BLaER1 (cell line): Measurements from ENCODE around the gene STRIP1.
A peak's percentile ranks its signal among the peaks of the same experiment; 100 is the strongest.

Source experiments
- H3K27ac ChIP-seq: shearing (Covaris generic); formaldehyde crosslinking; 2 replicates; pipeline ENCODE4 v1.8.1; 2022
- H3K27me3 ChIP-seq: shearing (Covaris generic); formaldehyde crosslinking; 2 replicates; pipeline ENCODE4 v1.8.1; 2022
- H3K36me3 ChIP-seq: shearing (Covaris generic); formaldehyde crosslinking; 2 replicates; pipeline ENCODE4 v1.8.1; 2022
- H3K4me1 ChIP-seq: shearing (Covaris generic); formaldehyde crosslinking; 2 replicates; pipeline ENCODE4 v1.8.1; 2022
- H3K4me2 ChIP-seq: shearing (Covaris generic); formaldehyde crosslinking; 2 replicates; pipeline ENCODE4 v1.8.1; 2022
- H3K4me3 ChIP-seq: shearing (Covaris generic); formaldehyde crosslinking; 2 replicates; pipeline ENCODE4 v1.8.1; 2022
- H3K9ac ChIP-seq: shearing (Covaris generic); formaldehyde crosslinking; 2 replicates; pipeline ENCODE4 v1.8.1; 2022
- H3K9me3 ChIP-seq: shearing (Covaris generic); formaldehyde crosslinking; 2 replicates; pipeline ENCODE4 v1.8.1; 2022
- H4K20me1 ChIP-seq: shearing (Covaris generic); formaldehyde crosslinking; 2 replicates; pipeline ENCODE4 v1.8.1; 2022
- Cebpa-rat ChIP-seq: shearing (Covaris generic); IDR thresholded peaks from 2 replicates; pipeline ENCODE4 v1.8.1; 2022

The STRIP1 gene

GRCh38 chr1:110057963-110058518 lies 23.6 kb downstream of the STRIP1 start:
- peaks cover 37% of the 10 kb centered on the region for H3K4me1 ChIP-seq
- H3K36me3 ChIP-seq, result peaks cover 68% of the 10 kb centered on the region
- 0 out of 2 replicates have a peak overlapping the region, but pooled peaks have one; percentile 55 for H3K4me2 ChIP-seq
- H3K9ac ChIP-seq, result no peak overlapping the region
- no peak for TF ChIP-seq Cebpa-rat
- H3K27me3 ChIP-seq, result no peaks in the 10 kb centered on the region
- no peak overlapping the region for H3K4me3 ChIP-seq
- H3K27ac ChIP-seq, result no peak overlapping the region
- H3K9me3 ChIP-seq, result no peaks in the 10 kb centered on the region
- H4K20me1 ChIP-seq, result peaks cover 38% of the 10 kb centered on the region

GRCh38 chr1:110058591-110058990 lies 24.2 kb downstream of the STRIP1 start:
- no peak overlapping the region; the same call in 1 of the 2 replicates for H3K9ac ChIP-seq
- peak overlapping the region; percentile 55 for H3K4me2 ChIP-seq
- no peaks in the 10 kb centered on the region for H3K9me3 ChIP-seq
- peaks cover 41% of the 10 kb centered on the region for H4K20me1 ChIP-seq
- H3K36me3 ChIP-seq, result peaks cover 62% of the 10 kb centered on the region
- no peak for TF ChIP-seq Cebpa-rat
- H3K4me3 ChIP-seq, result no peak overlapping the region
- peaks cover 37% of the 10 kb centered on the region for H3K4me1 ChIP-seq
- no peak overlapping the region for H3K27ac ChIP-seq
- no peaks in the 10 kb centered on the region for H3K27me3 ChIP-seq

- TF ChIP-seq Cebpa-rat, result no peak
- no peaks in the 10 kb centered on the region for H3K9me3 ChIP-seq
- H3K9ac ChIP-seq, result no peak overlapping the region
- H3K27me3 ChIP-seq, result no peaks in the 10 kb centered on the region
- H3K4me3 ChIP-seq, result no peak overlapping the region
- H3K27ac ChIP-seq, result no peak overlapping the region
- peaks cover 55% of the 10 kb centered on the region for H3K36me3 ChIP-seq
- H3K4me2 ChIP-seq, result peak overlapping the region; percentile 55
- peaks cover 48% of the 10 kb centered on the region for H4K20me1 ChIP-seq
- peaks cover 40% of the 10 kb centered on the region for H3K4me1 ChIP-seq
Observed at GRCh38 chr1:110059133-110059863, 24.9 kb downstream of the STRIP1 start.

GRCh38 chr1:110060034-110060661 lies 25.7 kb downstream of the STRIP1 start:
- H4K20me1 ChIP-seq, result peaks cover 56% of the 10 kb centered on the region
- H3K27me3 ChIP-seq, result peaks cover under 1% of the 10 kb centered on the region; the same call in 1 of the 2 replicates
- H3K4me3 ChIP-seq, result no peak overlapping the region
- no peaks in the 10 kb centered on the region for H3K9me3 ChIP-seq
- no peak overlapping the region for H3K9ac ChIP-seq
- peak overlapping the region; percentile 55 for H3K4me2 ChIP-seq
- peaks cover 49% of the 10 kb centered on the region for H3K4me1 ChIP-seq
- no peak for TF ChIP-seq Cebpa-rat
- H3K27ac ChIP-seq, result no peak overlapping the region
- H3K36me3 ChIP-seq, result peaks cover 47% of the 10 kb centered on the region

- TF ChIP-seq Cebpa-rat, result no peak
- H3K4me2 ChIP-seq, result no peak overlapping the region
- H3K4me1 ChIP-seq, result peaks cover 51% of the 10 kb centered on the region
- peaks cover 61% of the 10 kb centered on the region for H4K20me1 ChIP-seq
- H3K27ac ChIP-seq, result no peak overlapping the region
- H3K9me3 ChIP-seq, result no peaks in the 10 kb centered on the region
- peaks cover 41% of the 10 kb centered on the region for H3K36me3 ChIP-seq
- no peak overlapping the region for H3K4me3 ChIP-seq
- peaks cover 5% of the 10 kb centered on the region for H3K27me3 ChIP-seq
- no peak overlapping the region for H3K9ac ChIP-seq
Observed at GRCh38 chr1:110060662-110061060, 26.2 kb downstream of the STRIP1 start.

GRCh38 chr1:110061341-110061740 lies 26.9 kb downstream of the STRIP1 start:
- no peak overlapping the region for H3K9ac ChIP-seq
- H3K4me3 ChIP-seq, result no peak overlapping the region
- peaks cover 35% of the 10 kb centered on the region for H3K36me3 ChIP-seq
- no peaks in the 10 kb centered on the region for H3K9me3 ChIP-seq
- peaks cover 51% of the 10 kb centered on the region for H3K4me1 ChIP-seq
- peaks cover 67% of the 10 kb centered on the region for H4K20me1 ChIP-seq
- H3K4me2 ChIP-seq, result no peak overlapping the region
- H3K27ac ChIP-seq, result no peak overlapping the region
- no peak for TF ChIP-seq Cebpa-rat
- peaks cover 12% of the 10 kb centered on the region for H3K27me3 ChIP-seq

GRCh38 chr1:110062612-110063011 lies 28.2 kb downstream of the STRIP1 start:
- Histone ChIP-seq H3K27me3 (peaks cover 24% of the 10 kb centered on the region), H3K36me3 (peaks cover 22% of the 10 kb centered on the region), H3K9ac (no peak overlapping the region), H3K27ac (no peak overlapping the region), H3K4me2 (peak overlapping the region; percentile 22), H3K4me3 (no peak overlapping the region), H3K9me3 (no peaks in the 10 kb centered on the region), H3K4me1 (peaks cover 51% of the 10 kb centered on the region), H4K20me1 (peaks cover 74% of the 10 kb centered on the region)
- TF ChIP-seq Cebpa-rat, result no peak

GRCh38 chr1:110063781-110064180 lies 29.4 kb downstream of the STRIP1 start:
- no peak overlapping the region for H3K4me3 ChIP-seq
- H3K9me3 ChIP-seq, result 0 out of 2 replicates have a peak, but pooled peaks cover under 1% of the 10 kb centered on the region
- H3K4me1 ChIP-seq, result peaks cover 40% of the 10 kb centered on the region
- peaks cover 74% of the 10 kb centered on the region for H4K20me1 ChIP-seq
- no peak for TF ChIP-seq Cebpa-rat
- H3K27me3 ChIP-seq, result peaks cover 36% of the 10 kb centered on the region
- H3K4me2 ChIP-seq, result no peak overlapping the region
- H3K27ac ChIP-seq, result no peak overlapping the region
- H3K9ac ChIP-seq, result no peak overlapping the region
- H3K36me3 ChIP-seq, result peaks cover 17% of the 10 kb centered on the region; the same call in 1 of the 2 replicates

- H3K9me3 ChIP-seq, result 0 out of 2 replicates have a peak, but pooled peaks cover 7% of the 10 kb centered on the region
- no peak overlapping the region for H3K9ac ChIP-seq
- no peak for TF ChIP-seq Cebpa-rat
- H3K36me3 ChIP-seq, result peaks cover 13% of the 10 kb centered on the region; the same call in 1 of the 2 replicates
- no peak overlapping the region for H3K4me3 ChIP-seq
- peak overlapping the region; percentile 54 for H3K4me2 ChIP-seq
- H3K27ac ChIP-seq, result no peak overlapping the region
- H3K27me3 ChIP-seq, result peaks cover 45% of the 10 kb centered on the region
- peaks cover 77% of the 10 kb centered on the region for H4K20me1 ChIP-seq
- peaks cover 30% of the 10 kb centered on the region for H3K4me1 ChIP-seq
Observed at GRCh38 chr1:110064576-110065337, 30.3 kb downstream of the STRIP1 start.
